ENCODE measurements around the gene GNAQ.

Gene GNAQ

DNA sequence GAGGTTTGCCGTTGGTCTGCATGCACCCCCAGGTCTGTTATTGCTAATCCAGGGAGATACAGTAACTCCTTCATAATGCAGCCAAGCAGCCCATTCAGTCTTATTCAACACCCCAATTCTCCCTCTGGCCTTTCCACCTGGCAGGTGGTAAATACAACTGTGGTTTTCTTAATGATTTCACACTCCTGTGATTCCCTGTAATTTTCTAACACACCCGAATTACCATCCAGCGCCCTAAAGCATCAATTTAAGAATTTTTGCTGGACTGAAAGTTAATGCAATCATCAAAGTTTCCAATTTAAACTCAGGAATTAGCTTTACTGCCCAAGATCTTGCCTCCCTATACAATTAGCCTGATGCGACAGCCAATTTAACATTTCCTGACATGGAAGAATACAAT is 62.5 kb downstream of the GNAQ start:
- no peak for DNase-seq (ENCODE audit: low read depth)

DNA sequence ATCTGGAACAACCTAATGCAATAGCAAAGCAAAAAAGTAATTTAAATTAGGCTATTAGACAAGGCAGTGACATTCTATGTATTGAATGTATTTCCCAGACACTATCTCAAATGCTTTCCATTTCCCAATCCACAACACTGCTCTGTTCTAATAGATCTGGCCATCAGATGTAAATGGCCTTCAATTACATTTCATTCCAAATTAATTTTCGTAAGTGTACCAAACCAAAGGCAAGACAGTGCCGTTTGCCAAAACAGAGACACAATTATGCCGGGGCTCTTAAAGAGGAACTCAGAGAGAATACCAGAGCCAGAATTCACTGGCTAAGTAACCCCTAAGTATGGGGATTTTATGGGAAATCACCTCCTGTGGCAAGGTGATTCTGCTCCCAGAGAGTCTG is 63.1 kb downstream of the GNAQ start:
- no peak for DNase-seq (ENCODE audit: low read depth)

DNA sequence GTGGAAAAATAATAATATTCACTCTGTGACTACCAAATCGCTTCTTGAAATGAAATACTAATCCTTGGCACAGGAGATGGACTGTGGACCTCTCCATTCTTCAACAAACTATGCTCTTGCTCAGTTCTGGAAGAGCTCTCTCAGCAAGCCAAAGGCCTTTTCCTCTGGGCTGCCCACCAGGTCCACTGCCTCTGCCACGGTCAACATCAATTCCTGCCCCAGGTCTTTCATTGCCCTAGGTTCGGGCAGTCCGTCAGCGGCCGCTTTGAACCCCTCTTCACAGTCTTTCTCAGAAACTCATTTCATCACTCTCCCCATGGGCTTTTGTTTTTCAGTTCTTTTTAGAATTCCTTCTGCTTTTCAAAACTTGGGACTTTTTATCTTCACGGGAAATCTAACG is 64.9 kb downstream of the GNAQ start:
- DNase-seq (ENCODE audit: low read depth), result no peak

DNA sequence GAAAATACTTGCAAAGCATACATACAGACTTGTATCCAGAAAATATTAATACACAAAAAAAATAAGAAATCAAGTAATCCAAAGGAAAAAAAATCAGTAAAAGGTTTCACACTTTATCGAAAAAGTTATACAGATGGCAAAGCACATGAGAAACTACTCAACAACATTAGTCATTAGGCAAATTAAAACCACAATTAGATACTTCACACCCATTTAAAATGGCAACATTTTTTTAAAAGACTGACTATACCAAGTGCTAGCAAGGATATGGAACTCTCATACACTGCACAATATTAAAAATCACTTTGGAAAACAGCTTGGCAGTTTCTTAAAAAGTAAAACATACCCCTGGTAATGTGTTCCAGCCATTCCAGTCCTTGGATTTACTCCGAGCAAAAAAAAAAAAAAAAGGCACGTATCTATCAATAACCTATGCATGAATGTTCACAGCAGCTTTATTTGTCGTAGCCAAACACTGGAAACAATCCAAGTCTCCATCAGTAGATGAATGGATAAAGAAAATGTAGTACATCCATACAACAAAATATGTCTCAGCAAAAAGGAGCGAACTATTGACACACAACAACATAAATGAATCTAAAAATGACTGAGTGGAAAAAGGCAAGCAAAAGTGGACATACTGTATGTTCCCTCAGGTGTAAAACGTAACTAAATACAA is 66.0 kb downstream of the GNAQ start:
- no peak for DNase-seq (ENCODE audit: low read depth)

DNA sequence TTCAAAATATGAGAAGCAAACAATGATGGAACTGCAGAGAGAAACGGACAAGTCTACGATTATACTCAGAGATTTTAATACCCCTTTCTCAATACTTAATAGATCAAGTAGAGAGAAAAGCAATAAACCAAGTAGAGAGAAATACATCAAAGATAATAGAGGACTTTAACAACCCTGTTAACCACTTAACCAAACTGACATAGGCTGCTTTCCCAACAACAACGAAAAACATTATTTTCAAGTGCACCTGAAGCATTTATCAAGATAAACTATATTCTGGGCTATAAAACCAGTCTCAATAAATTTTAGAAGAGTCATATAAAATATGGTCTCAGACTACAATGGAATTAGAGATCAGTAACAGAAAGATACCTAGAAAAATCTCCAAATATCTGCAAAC is 67.4 kb downstream of the GNAQ start:
- DNase-seq (ENCODE audit: low read depth), result no peak

DNA sequence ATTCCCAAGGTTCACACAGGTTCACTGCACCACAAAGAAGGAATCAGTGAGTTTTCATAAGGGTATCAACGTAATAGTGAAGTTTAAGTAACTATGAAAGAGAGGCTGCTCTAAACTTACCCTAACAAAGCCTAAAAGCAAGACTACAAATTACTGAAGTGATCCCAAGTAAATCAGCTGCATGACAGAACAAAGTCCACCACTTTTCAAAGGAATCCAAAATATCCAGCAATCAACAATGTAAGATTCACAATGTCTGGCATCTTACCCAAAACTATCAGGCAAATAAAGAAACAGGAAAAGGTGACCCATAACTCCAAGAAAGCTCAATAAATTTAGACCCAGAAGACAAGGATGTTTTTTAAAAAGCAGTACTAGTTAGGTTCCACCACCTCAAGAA is 70.1 kb downstream of the GNAQ start:
- no peak for DNase-seq (ENCODE audit: low read depth)

DNA sequence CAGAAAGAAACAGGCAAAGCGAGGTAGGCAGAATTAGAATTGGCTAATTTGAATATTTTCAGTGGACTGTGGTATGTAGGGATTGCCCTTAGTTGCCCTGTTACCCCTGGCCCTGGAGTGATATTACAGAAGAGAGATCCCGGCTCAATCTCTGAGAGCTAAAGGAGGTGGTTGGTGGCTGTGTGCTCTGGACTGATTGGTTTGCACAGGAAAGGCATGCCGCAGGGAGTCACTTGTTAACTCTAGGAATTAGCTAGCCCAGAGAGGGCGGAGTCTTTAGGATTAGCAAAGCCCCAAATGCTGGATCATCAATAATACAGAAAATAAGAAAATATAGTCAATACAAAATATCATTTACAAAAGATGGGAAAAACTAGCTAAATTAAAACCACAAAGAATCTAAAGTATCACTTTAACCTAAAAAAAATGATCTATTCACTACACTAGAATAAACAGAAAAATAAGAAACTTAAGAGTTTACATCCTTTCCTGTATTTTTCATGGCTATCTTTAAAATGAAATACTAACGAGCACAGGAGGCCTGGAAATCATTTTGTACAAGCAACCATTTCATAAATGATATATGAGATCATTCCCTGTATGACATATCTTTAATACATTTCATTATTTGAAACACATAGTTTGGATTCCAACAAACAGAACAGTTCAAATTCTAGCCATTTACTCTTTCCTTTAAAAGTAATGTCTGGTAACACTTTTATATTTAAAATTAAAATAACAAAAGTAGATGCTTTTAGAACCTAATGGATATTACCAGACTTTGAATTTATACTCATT is 71.1 kb downstream of the GNAQ start:
- no peak for DNase-seq (ENCODE audit: low read depth)

DNA sequence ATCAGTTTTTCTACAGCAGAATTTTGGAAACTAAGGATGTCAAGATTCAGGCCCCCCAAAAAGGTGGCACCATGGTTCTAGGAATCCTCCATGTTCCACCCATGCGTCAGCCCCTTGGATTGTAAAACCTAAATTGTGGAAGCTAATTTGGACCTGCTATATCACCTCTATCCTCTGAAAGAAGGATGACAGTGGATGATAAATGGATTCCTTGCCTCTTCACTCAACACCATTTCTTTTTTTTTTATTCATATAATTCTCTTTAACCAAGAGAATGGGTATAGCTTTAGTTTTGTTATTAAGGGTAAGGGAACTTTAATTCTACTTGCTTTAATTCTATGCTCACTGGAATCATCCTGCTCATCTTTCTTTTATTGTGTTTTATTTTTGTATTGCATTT is 71.8 kb downstream of the GNAQ start:
- no peak for DNase-seq (ENCODE audit: low read depth)

DNA sequence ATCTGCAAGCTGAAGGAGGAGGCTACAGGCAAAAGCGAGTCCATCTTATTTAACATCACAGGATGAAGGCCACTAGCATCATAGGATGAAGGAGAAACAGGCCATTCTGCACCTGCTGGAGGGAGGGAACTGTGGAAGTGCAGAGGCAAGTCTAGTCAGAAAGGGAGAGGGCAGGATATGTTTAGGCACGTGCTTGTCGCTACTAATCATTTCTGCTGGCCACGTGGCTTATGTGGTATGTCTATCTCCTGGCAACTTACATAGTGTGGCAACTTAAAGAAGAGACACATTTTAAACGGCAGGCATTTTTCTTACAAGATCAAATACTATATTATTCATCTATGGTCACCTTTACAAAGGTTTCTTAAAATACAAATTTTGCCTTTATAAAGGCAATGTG is 74.0 kb downstream of the GNAQ start:
- no peak for DNase-seq (ENCODE audit: low read depth)

DNA sequence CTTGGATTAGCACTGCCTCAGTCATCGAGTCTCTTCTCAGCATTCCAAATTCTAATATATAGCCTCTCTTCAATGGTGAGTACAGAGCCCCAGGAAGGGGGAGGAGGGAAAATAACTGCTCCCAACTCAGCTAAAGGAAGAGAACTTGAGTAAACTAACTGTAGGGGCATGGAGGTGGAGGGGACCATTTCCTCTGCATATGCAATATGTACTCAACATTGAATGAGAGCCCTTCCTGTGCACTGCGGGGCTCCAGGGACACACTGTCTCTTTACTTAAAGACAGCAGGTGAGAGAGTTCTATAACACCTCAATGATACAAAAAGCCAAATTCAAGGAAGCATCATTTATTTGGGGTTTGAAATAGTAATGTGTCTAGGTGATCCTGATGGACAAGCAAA is 75.1 kb downstream of the GNAQ start:
- DNase-seq (ENCODE audit: low read depth), result no peak

DNA sequence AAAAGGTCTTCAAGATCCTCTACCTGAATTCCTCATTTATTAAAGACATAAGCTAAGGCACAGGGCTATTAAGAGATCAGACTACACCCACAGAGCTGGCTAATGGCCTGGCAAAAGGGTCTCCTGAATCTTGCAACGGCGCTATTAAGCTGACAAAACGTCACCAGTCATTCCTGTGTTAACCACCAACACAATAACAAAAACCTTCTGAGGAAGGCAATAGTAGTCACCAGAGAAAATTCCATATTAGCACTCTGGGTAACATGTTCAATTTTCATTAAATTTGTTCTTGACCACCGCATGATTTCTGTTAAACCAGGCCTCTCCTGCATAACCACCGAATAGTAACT is 77.0 kb downstream of the GNAQ start:
- no peak for DNase-seq (ENCODE audit: low read depth)

DNA sequence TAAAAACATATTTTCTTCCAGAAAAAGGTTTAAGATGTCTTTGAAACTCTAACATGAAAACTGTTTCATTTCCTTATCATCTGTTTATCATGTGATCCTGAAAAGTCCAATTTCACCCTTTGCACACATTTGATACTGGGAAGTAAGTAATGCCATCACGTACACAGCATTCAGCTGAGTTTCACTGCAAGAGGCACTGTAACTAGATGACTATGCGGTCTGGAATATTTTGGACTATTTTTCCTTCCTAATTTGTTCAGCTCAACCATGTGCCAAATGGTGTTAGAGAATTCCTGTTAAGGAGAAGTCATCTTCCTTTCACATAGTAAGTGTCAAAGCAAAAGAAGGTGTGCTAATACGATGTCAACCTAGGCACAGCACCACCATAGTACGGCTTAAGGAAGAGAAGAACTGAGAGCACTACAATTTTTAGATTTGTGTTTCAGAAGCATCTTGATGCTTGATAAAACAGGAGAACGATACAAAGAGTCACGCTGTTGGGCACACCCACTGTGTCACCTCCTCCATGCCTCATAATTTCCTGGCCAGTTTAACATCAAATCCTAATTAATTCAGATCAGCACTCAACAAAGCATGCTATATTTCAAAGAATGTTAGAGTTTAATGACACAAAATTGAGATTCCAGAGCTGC is 77.5 kb downstream of the GNAQ start:
- no peak for DNase-seq (ENCODE audit: low read depth)

DNA sequence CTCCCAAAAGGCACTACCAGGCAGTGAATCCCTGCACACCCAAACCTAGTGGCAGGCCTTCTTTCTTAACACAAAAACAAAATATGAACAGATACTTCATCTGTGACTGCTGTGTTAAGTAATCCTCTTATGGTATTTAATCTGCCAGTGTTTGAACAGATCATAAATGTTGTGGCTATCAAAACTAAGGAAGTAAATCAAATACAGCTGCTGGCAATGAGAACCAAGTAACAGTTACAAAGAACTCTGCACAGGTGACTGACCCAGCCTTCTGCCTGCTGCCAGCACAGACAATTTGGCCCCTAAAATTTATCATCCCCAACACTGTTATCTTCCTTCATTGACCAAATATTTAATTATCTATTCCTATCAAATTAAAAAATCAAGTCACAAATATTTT is 78.0 kb downstream of the GNAQ start:
- no peak for DNase-seq (ENCODE audit: low read depth)

DNA sequence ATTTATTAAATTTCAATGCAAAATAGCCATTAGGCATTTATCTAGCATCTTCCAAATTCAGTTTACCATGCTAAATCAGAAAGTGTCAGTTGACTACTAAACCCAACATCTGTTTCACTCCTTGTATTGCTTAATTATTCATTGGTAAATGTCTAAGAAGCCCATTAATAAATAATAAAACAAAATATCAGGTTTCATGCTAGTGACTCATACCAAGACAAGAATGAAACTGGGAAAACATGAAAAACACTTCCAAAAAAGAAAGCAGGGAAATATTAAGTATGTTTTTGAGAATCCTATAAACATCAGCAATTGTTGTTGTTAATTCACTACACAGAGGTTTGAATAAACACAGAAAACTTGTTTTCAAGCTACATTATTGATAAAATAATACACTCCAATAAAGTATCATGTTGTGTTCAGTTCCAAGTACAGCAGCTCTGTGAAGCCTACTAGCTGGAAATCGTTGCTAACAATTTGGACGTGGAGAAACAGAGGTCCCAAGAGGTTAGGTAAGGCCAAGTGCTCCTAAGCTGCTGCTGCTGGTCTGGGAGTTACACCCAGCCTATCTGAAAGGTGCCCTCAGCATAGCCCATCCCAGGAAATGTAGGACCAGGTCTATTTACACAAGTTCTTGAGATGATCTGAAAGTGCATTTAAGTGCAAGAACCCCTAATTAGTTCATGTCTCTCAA is 78.8 kb downstream of the GNAQ start:
- no peak for DNase-seq (ENCODE audit: low read depth)

DNA sequence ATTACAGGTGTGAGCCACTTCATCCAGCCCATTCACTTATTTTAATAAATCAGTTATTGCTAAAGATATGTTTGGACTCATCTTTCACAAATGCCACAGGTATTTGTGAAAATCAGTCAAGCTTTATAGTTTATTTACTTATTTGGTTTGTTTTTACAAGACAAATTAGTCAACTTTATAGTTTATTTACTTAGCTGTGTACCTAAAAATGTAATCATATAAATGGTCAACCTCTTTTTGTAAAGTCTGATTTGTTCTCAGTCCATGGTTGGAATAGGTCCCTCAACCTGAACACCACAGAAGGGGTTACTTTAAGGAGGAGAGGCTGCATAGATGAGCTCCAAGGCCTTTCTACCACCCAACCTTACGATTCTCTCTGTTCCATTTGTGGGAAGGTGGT is 80.2 kb downstream of the GNAQ start:
- DNase-seq (ENCODE audit: low read depth), result no peak

DNA sequence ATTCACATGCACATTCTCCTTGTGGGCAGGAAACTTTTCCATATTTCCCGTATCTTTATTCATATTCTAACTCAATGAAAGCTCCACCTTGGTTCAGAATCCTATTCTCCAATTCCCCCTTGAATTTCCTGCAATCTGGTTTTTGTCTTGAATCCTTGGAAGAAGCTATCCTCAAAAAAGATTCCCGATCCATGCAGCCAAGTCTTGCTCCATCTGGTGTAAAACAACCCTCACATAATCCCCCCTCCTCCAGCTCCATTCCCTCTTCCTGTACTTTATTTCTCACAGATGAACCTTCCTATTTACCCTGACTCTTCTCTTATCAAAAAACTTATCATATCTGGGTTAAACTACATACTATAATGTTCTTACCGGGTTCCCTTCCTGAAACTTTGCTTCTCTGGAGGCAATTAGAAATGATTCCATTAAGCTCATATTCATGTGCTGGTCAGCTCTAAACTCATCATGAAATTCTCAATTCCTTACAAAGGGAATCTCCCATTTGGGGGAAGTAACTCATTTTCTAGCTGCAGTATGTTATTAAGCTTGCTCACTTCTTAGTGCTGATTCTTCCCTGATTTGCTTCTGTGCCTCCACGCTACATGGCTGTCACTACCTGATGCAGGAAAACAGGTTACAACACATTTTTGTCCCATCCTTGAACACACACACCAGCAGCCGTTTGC is 81.7 kb downstream of the GNAQ start:
- DNase-seq (ENCODE audit: low read depth), result no peak

DNA sequence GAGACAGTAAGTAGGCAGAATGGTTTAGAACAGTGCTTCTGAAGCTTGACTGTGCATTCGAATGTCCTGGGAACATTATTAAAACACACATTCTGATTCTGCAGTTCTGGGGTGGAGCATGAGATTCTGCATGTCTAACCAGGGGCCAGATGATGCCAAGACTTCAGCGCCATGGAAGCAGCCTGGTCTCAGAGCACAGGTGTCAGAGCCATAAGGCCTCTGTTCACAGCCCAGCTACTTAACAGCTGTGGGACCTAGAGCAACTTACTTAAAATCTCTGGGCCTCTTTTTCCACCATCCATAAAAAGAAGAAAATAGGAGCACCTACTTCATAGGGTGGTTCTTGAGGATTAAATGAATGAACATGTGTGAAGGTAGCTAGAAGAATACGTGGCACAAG is 84.0 kb downstream of the GNAQ start:
- DNase-seq (ENCODE audit: low read depth), result no peak

DNA sequence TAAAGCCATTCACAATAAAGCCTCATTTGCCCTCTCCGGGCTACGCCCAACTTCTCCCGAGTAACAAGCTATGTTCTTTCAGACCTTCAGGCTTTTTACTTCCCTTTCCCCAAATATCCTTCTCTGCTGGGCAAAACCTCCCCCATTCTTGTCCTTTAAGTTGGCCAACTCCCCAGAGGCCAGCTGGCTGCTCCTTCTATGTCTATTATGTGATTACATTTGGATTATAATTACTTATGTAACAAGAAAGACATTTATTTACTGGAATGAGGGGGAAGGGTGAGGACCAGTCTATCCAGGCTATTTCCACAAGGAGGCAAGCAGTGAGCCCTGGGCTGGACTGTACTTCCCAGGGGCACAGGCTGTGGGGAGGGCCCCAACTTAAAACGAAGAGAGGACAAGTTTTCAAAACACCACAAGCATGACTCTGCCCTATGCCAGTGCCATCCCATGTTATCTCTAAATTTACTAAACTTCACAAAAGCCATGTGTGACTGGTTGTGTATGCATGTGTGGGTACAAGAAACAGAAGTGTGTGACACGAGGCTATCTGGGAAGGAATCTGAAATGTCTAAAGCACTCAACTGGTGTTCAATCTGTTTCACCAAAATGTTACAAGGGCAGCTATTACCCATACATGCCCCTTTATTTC is 84.5 kb downstream of the GNAQ start:
- no peak for DNase-seq (ENCODE audit: low read depth)

DNA sequence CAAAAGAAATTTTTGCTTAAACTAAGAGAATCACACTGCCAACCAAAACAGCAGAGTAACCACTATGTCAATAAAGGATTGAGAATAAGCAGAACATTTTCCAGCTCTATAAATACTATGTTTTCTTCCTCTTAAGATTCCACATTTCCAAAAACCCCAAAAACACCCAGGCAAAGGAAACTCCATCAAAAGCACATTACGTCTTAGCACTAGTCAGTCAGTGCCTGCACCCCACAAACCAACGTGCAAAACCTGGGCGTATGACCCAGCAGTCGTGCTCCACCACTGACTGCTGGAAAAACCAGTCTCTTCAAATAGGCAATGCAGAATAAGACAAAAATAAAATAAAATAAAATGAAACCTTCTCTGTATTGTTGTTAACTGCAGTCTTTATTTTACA is 85.3 kb downstream of the GNAQ start:
- no peak for DNase-seq (ENCODE audit: low read depth)

DNA sequence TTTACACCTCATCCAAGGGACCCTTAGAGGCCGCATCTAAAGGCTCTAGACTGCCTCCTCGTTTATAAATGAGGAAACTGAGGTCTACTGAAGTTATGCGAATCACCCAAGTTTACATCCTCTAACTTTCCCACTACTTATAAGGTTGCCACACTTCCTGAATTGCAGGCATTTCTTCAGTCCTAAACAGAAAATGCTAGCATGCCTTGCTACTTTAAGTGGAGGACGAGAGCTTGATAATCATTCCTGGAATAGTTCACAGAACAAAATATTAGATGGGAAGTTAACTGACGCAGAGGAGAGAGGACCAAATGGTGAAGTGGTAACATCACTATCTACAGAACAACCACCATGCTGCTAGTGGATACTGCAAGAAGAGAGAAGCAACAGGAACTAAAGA is 85.8 kb downstream of the GNAQ start:
- DNase-seq (ENCODE audit: low read depth), result no peak

DNA sequence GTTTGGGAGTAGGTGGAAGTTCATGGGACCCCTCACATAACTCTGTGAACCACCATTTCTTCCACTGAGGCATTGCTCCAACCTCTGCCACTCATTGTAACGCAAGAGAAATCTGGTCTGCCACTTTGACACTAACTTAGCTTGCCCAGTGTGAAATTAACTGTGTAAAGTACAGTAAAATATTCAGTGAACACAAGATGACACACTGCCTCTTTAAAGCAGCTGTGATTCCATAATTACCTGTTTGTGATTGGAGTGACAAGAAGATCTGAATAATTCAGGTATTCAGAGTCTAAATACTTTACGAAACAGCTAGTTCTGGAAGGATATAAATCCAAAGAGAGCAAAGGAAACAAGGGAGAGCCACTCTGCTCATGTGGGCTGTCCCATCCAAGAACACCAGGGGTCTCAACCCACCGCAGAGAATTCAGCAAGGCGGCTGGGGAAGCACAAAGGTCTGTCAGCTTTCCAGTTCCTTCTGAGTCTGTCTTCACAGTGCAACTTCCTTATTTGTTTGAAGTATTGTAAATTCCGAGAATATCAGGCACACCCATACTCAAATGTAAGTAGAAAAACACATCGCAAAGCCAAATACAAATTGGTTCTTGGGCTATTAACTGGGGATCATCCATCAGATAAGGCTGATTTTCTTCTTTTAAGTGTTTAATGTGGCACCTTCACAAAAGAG is 86.9 kb downstream of the GNAQ start:
- no peak for DNase-seq (ENCODE audit: low read depth)
